ENCODE results near the gene SLC27A5. TPM values are rescaled to one million over a fixed set of nuclear protein-coding genes. Genes with fewer than 3 reads are reported as not detected.
"Not testable (repeated sequence)": the region's sequence is repeated elsewhere in the genome, so short reads cannot be mapped to it uniquely, and the experiment has no call there.

The SLC27A5 gene
- total RNA-seq, 1 donor from 2014 or later = 4.7 TPM

- Mint-ChIP-seq H3K9me3 (ENCODE audit: unreplicated experiment) (no peaks in the 10 kb centered on the region), H3K36me3 (ENCODE audit: low read depth, unreplicated experiment) (peaks cover 30% of the 10 kb centered on the region), H3K4me3 (ENCODE audit: unreplicated experiment) (peak overlapping the region; percentile 98), H3K4me1 (ENCODE audit: unreplicated experiment) (peaks cover 18% of the 10 kb centered on the region), H3K27ac (ENCODE audit: unreplicated experiment) (peak overlapping the region; percentile 92), H3K27me3 (ENCODE audit: unreplicated experiment) (peaks cover 28% of the 10 kb centered on the region)
- TF ChIP-seq, protein P1, sequence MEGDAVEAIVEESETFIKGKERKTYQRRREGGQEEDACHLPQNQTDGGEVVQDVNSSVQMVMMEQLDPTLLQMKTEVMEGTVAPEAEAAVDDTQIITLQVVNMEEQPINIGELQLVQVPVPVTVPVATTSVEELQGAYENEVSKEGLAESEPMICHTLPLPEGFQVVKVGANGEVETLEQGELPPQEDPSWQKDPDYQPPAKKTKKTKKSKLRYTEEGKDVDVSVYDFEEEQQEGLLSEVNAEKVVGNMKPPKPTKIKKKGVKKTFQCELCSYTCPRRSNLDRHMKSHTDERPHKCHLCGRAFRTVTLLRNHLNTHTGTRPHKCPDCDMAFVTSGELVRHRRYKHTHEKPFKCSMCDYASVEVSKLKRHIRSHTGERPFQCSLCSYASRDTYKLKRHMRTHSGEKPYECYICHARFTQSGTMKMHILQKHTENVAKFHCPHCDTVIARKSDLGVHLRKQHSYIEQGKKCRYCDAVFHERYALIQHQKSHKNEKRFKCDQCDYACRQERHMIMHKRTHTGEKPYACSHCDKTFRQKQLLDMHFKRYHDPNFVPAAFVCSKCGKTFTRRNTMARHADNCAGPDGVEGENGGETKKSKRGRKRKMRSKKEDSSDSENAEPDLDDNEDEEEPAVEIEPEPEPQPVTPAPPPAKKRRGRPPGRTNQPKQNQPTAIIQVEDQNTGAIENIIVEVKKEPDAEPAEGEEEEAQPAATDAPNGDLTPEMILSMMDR (IDR thresholded peaks at IDR 0.05; ENCODE audit: unreplicated experiment) = no peak
- DNase-seq (ENCODE audit: low spot score) = no peak
Measured at GRCh38 chr19:58545286-58546018, 33.7 kb upstream of the SLC27A5 start.

GRCh38 chr19:58544591-58545285, 32.9 kb upstream of the SLC27A5 start:
- TF ChIP-seq, protein P1 (IDR thresholded peaks at IDR 0.05; ENCODE audit: unreplicated experiment) = no peak
- H3K4me3 Mint-ChIP-seq (ENCODE audit: unreplicated experiment) = peak overlapping the region; percentile 98
- H3K27ac Mint-ChIP-seq (ENCODE audit: unreplicated experiment) = peak overlapping the region; percentile 92
- H3K4me1 Mint-ChIP-seq (ENCODE audit: unreplicated experiment) = peaks cover 18% of the 10 kb centered on the region
- DNase-seq (ENCODE audit: low spot score) = peak; percentile 79
- peaks cover 27% of the 10 kb centered on the region for H3K36me3 Mint-ChIP-seq (ENCODE audit: low read depth, unreplicated experiment)
- peaks cover 25% of the 10 kb centered on the region for H3K27me3 Mint-ChIP-seq (ENCODE audit: unreplicated experiment)
- no peaks in the 10 kb centered on the region for H3K9me3 Mint-ChIP-seq (ENCODE audit: unreplicated experiment)

- peak; percentile 99 for DNase-seq (ENCODE audit: low spot score)
- H3K36me3 Mint-ChIP-seq (ENCODE audit: low read depth, unreplicated experiment) = peaks cover 23% of the 10 kb centered on the region
Measured at GRCh38 chr19:58543826-58544590, 32.2 kb upstream of the SLC27A5 start, which contains the start of gene TRIM28. TRIM28 (plus strand) TSS chr19:58544064; CDS start chr19:58544758, 694 bp downstream.

DNA sequence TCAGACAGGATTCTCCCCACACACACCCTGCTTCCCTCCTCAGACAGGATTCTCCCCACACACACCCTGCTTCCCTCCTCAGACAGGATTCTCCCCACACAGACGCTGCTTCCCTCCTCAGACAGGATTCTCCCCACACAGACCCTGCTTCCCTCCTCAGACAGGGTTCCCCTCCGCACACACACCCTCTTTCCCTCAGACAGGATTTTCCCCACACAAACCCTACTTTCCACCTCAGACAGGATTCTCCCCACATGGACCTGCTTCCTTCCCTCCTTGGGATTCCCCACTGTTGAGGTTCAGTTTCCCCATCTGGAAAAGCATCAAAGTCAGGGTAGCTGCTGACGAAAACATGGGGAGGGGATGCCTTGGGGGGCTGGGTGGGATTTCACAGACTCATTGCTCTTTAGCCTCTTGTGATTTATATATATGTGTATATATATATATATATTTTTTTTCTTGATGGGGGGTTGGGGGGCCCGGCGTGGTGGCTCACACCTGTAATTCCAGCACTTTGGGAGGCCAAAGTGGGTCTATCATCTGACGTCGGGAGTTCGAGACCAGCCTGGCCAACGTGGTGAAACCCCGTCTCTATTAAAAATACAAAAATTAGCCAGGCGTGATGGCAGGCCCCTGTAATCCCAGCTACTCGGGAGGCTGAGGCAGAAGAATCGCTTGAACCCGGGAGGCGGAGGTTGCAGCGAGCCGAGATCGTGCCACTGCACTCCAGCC, 31.0 kb upstream of the SLC27A5 start:
- Mint-ChIP-seq H3K27me3 (ENCODE audit: unreplicated experiment) (peaks cover 28% of the 10 kb centered on the region), H3K27ac (ENCODE audit: unreplicated experiment) (peak overlapping the region; percentile 70), H3K4me3 (ENCODE audit: unreplicated experiment) (peak overlapping the region; percentile 42), H3K4me1 (ENCODE audit: unreplicated experiment) (peaks cover 20% of the 10 kb centered on the region), H3K36me3 (ENCODE audit: low read depth, unreplicated experiment) (peaks cover 18% of the 10 kb centered on the region)
- H3K9me3 Mint-ChIP-seq (ENCODE audit: unreplicated experiment); DNase-seq (ENCODE audit: low spot score): not testable (repeated sequence)

More at GRCh38 chr19:58543826-58544590, 32.2 kb upstream of the SLC27A5 start, which contains the start of gene TRIM28:
- TF ChIP-seq, protein P1 (IDR thresholded peaks at IDR 0.05; ENCODE audit: unreplicated experiment) = no peak
- Mint-ChIP-seq H3K27ac (ENCODE audit: unreplicated experiment) (peak within 1 kb of the TSS; percentile 99), H3K4me1 (ENCODE audit: unreplicated experiment) (peaks cover 18% of the 10 kb centered on the region), H3K9me3 (ENCODE audit: unreplicated experiment) (no peaks in the 10 kb centered on the region), H3K4me3 (ENCODE audit: unreplicated experiment) (peak within 1 kb of the TSS; percentile 98), H3K27me3 (ENCODE audit: unreplicated experiment) (peaks cover 28% of the 10 kb centered on the region)

DNA sequence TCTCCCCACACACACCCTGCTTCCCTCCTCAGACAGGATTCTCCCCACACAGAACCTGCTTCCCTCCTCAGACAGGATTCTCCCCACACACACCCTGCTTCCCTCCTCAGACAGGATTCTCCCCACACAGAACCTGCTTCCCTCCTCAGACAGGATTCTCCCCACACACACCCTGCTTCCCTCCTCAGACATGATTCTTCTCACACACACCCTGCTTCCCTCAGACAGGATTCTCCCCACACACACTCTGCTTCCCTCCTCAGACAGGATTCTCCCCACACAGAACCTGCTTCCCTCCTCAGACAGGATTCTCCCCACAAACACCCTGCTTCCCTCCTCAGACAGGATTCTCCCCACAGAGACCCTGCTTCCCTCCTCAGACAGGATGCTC, 27.4 kb upstream of the SLC27A5 start:
- H3K36me3 Mint-ChIP-seq (ENCODE audit: low read depth, unreplicated experiment); H3K9me3 Mint-ChIP-seq (ENCODE audit: unreplicated experiment); DNase-seq (ENCODE audit: low spot score); H3K4me1 Mint-ChIP-seq (ENCODE audit: unreplicated experiment): not testable (repeated sequence)
- Mint-ChIP-seq H3K27me3 (ENCODE audit: unreplicated experiment) (peaks cover 10% of the 10 kb centered on the region), H3K27ac (ENCODE audit: unreplicated experiment) (peak overlapping the region; percentile 30), H3K4me3 (ENCODE audit: unreplicated experiment) (peak overlapping the region; percentile 25)

Measured in endothelial cell (in vitro differentiated cells).